H9 (cell line): ENCODE data around the gene TENM3. TPM values are rescaled to one million over a fixed set of nuclear protein-coding genes. Genes with fewer than 3 reads are reported as not detected.

ENCODE experiments used
- DNase-seq: peaks from one replicate; pipeline ENCODE4 v3.0.0-alpha.2; 2017
- H2AFZ ChIP-seq: one replicate; pipeline ENCODE4 v1.6.1; 2013; ENCODE audit warnings: mild to moderate bottlenecking, low read length, control low read depth, moderate library complexity
- H2AK5ac ChIP-seq: 2 replicates; pipeline ENCODE4 v1.6.1; 2013; ENCODE audit warnings: low read length, control low read depth, mixed read lengths; ENCODE audit not compliant: insufficient read length
- H2BK120ac ChIP-seq: one replicate; pipeline ENCODE4 v1.6.1; 2013; ENCODE audit warnings: low read depth, mild to moderate bottlenecking, low read length, control low read depth, inconsistent platforms; ENCODE audit not compliant: poor library complexity, severe bottlenecking
- H2BK12ac ChIP-seq: 2 replicates; pipeline ENCODE4 v1.6.1; 2013; ENCODE audit warnings: low read length, control low read depth, mixed read lengths, low read depth; ENCODE audit not compliant: insufficient read length
- H2BK15ac ChIP-seq: 2 replicates; pipeline ENCODE4 v1.6.1; 2013; ENCODE audit warnings: low read depth, low read length, control low read depth
- H2BK20ac ChIP-seq: one replicate; pipeline ENCODE4 v1.6.1; 2013; ENCODE audit warnings: low read depth, mild to moderate bottlenecking, low read length, control low read depth, inconsistent platforms; ENCODE audit not compliant: poor library complexity, severe bottlenecking
- H2BK5ac ChIP-seq: 2 replicates; pipeline ENCODE4 v1.6.1; 2013; ENCODE audit warnings: low read length, control low read depth, mixed read lengths; ENCODE audit not compliant: insufficient read length
- H3K14ac ChIP-seq: 2 replicates; pipeline ENCODE4 v1.6.1; 2013; ENCODE audit warnings: low read length, control low read depth; ENCODE audit not compliant: insufficient read depth
- H3K18ac ChIP-seq: 2 replicates; pipeline ENCODE4 v1.6.1; 2013; ENCODE audit warnings: low read depth, mild to moderate bottlenecking, mixed read lengths, low read length, control low read depth; ENCODE audit not compliant: insufficient read length
- H3K23ac ChIP-seq: 2 replicates; pipeline ENCODE4 v1.6.1; 2013; ENCODE audit warnings: low read length, control low read depth, mixed read lengths, low read depth; ENCODE audit not compliant: insufficient read length
- H3K23me2 ChIP-seq: 2 replicates; pipeline ENCODE4 v1.6.1; 2013; ENCODE audit warnings: low read depth, mild to moderate bottlenecking, mixed read lengths, low read length, control low read depth; ENCODE audit not compliant: insufficient read length, poor library complexity, severe bottlenecking
- H3K27ac ChIP-seq: 2 replicates; pipeline ENCODE4 v1.5.1; 2013; ENCODE audit warnings: low read length, control low read depth, mixed read lengths, low read depth; ENCODE audit not compliant: insufficient read length
- H3K27me3 ChIP-seq: 2 replicates; pipeline ENCODE4 v1.6.1; 2013; ENCODE audit warnings: low read length, control low read depth, inconsistent platforms; ENCODE audit not compliant: insufficient read depth
- H3K4ac ChIP-seq: 2 replicates; pipeline ENCODE4 v1.6.1; 2013; ENCODE audit warnings: low read depth, mild to moderate bottlenecking, control low read depth, inconsistent platforms, low read length, moderate library complexity
- H3K4me1 ChIP-seq: 2 replicates; pipeline ENCODE4 v1.6.1; 2013; ENCODE audit warnings: low read length, control low read depth, inconsistent platforms; ENCODE audit not compliant: insufficient read depth
- H3K4me2 ChIP-seq: 2 replicates; pipeline ENCODE4 v1.6.1; 2013; ENCODE audit warnings: low read length, control low read depth, mixed read lengths; ENCODE audit not compliant: insufficient read length, insufficient read depth
- H3K56ac ChIP-seq: 2 replicates; pipeline ENCODE4 v1.6.1; 2013; ENCODE audit warnings: low read depth, mild to moderate bottlenecking, mixed read lengths, low read length, control low read depth; ENCODE audit not compliant: insufficient read length
- H3K79me1 ChIP-seq: 2 replicates; pipeline ENCODE4 v1.6.1; 2013; ENCODE audit warnings: low read depth, mild to moderate bottlenecking, moderate library complexity, low read length, control low read depth, inconsistent platforms; ENCODE audit not compliant: insufficient read depth, poor library complexity, severe bottlenecking
- H3K79me2 ChIP-seq: 2 replicates; pipeline ENCODE4 v1.6.1; 2013; ENCODE audit warnings: low read length, control low read depth, inconsistent platforms; ENCODE audit not compliant: insufficient read depth
- H3K9ac ChIP-seq: 2 replicates; pipeline ENCODE4 v1.6.1; 2013; ENCODE audit warnings: low read length, control low read depth, mixed read lengths; ENCODE audit not compliant: insufficient read length; ENCODE audit errors: extremely low read depth
- H3K9me3 ChIP-seq: one replicate; pipeline ENCODE4 v1.6.1; 2013; ENCODE audit warnings: low read depth, low read length, inconsistent platforms; ENCODE audit not compliant: control insufficient read depth
- H3T11ph ChIP-seq: one replicate; pipeline ENCODE4 v1.6.1; 2013; ENCODE audit warnings: mild to moderate bottlenecking, low read length, control low read depth, inconsistent platforms
- H4K20me1 ChIP-seq: one replicate; pipeline ENCODE4 v1.6.1; 2013; ENCODE audit not compliant: control insufficient read depth, insufficient read length, insufficient read depth
- H4K5ac ChIP-seq: 2 replicates; pipeline ENCODE4 v1.6.1; 2013; ENCODE audit warnings: low read depth, mild to moderate bottlenecking, mixed read lengths, low read length, control low read depth; ENCODE audit not compliant: insufficient read length
- H4K8ac ChIP-seq: replicated peaks from 2 replicates; pipeline ENCODE4 v1.6.1; 2013; ENCODE audit warnings: low read length, control low read depth, mixed read lengths, low read depth; ENCODE audit not compliant: insufficient read length
- H4K91ac ChIP-seq: 2 replicates; pipeline ENCODE4 v1.6.1; 2013; ENCODE audit warnings: low read depth, mild to moderate bottlenecking, moderate library complexity, mixed read lengths, low read length, control low read depth; ENCODE audit not compliant: insufficient read length
- H3K27ac Mint-ChIP-seq, 3 experiments: 2 replicates in 2 of 3; 3 replicates in 1 of 3; pipeline ENCODE4 v1.8.0; 2020 to 2021; ENCODE audit warnings: mixed read lengths in 3 of 3, mild to moderate bottlenecking in 1 of 3, moderate library complexity in 1 of 3
- H3K27me3 Mint-ChIP-seq: 2 replicates; pipeline ENCODE4 v1.8.0; 2021; ENCODE audit warnings: low read depth, mild to moderate bottlenecking, moderate library complexity, mixed read lengths
- H3K36me3 Mint-ChIP-seq, 3 experiments: 2 replicates in 2 of 3; 3 replicates in 1 of 3; pipeline ENCODE4 v1.8.0; 2020 to 2021; ENCODE audit warnings: low read depth in 3 of 3, mixed read lengths in 3 of 3; ENCODE audit not compliant: insufficient read depth in 1 of 3
- H3K4me1 Mint-ChIP-seq, 2 experiments: 2 replicates each; pipeline ENCODE4 v1.8.0; 2020; ENCODE audit warnings: mixed read lengths in 2 of 2
- H3K4me3 Mint-ChIP-seq, 2 experiments: 2 replicates in 1 of 2; 3 replicates in 1 of 2; pipeline ENCODE4 v1.8.0; 2020 to 2021; ENCODE audit warnings: mild to moderate bottlenecking in 2 of 2, mixed read lengths in 2 of 2, moderate library complexity in 1 of 2
- H3K9me3 Mint-ChIP-seq, 2 experiments: 2 replicates in 1 of 2; 3 replicates in 1 of 2; pipeline ENCODE4 v1.8.0; 2020; ENCODE audit warnings: mild to moderate bottlenecking in 2 of 2, mixed read lengths in 2 of 2, moderate library complexity in 1 of 2
- CTCF ChIP-seq: fragments of 200-600 bp; sonication (generic); conservative IDR thresholded peaks from 3 replicates; pipeline ENCODE4 v1.8.0; 2021; ENCODE audit warnings: antibody characterized with exemption, mild to moderate bottlenecking
- WGBS: extraction: QIAGEN DNeasy Blood & Tissue Kit; methylation state at CpG from one replicate; pipeline ENCODE4 v1.1.7; 2013; ENCODE audit warnings: missing lambda C conversion rate, low lambda C conversion rate, mixed read lengths; ENCODE audit not compliant: insufficient read length; ENCODE audit errors: extremely low coverage; 5-methylcytosine and 5-hydroxymethylcytosine counted together
- total RNA-seq: library from RNA; stranded (reverse); gene quantifications from 2 replicates; pipeline ENCODE4 v1.2.1, GENCODE V29; 2021

The TENM3 gene
- total RNA-seq, 1 experiment from 2014 or later = 49.6 TPM

- Histone ChIP-seq H2BK15ac (no peak overlapping the region), H3K4me2 (no peak overlapping the region), H3K18ac (no peak overlapping the region), H2BK5ac (no peak overlapping the region), H3T11ph (no peak overlapping the region), H2BK20ac (no peak overlapping the region), H3K79me1 (no peaks in the 10 kb centered on the region), H3K14ac (no peak overlapping the region), H2AFZ (no peak overlapping the region), H3K4ac (no peak overlapping the region), H4K91ac (no peak overlapping the region), H3K9me3 (no peaks in the 10 kb centered on the region), H3K27me3 (no peaks in the 10 kb centered on the region), H3K9ac (no peak overlapping the region), H2AK5ac (no peak overlapping the region), H4K20me1 (no peaks in the 10 kb centered on the region), H3K23ac (no peak overlapping the region), H3K56ac (no peak overlapping the region), H2BK12ac (no peak overlapping the region), H3K23me2 (no peaks in the 10 kb centered on the region), H3K27ac (no peak overlapping the region), H2BK120ac (no peak overlapping the region), H3K79me2 (no peaks in the 10 kb centered on the region), H3K4me1 (no peaks in the 10 kb centered on the region; the same call in 1 of the 2 replicates), H4K8ac (no peak overlapping the region), H4K5ac (no peak overlapping the region)
- TF ChIP-seq CTCF = no peak
- WGBS = no CpG with 5 or more reads among the region's 4 CpGs
- Mint-ChIP-seq H3K27me3 (no peaks in the 10 kb centered on the region), H3K9me3 (peaks cover 0 to 3% of the 10 kb centered on the region in 2 experiments; a peak in 1 of 5 replicates), H3K4me1 (peaks cover 5 to 9% of the 10 kb centered on the region in 2 experiments), H3K36me3 (peaks cover 5 to 13% (median 10%) of the 10 kb centered on the region in 3 experiments; a peak in 6 of 7 replicates), H3K4me3 (no peak overlapping the region), H3K27ac (no peak overlapping the region)
- DNase-seq = no peak
Observed at GRCh38 chr4:182704948-182705347, 461.7 kb downstream of the TENM3 start.
